Measurements from ENCODE around the gene TBL1X. TPM values are rescaled to one million over a fixed set of nuclear protein-coding genes. Genes with fewer than 3 reads are reported as not detected.

The TBL1X gene
- total and polyA plus RNA-seq, 10 of the 15 experiments (the other 5 are each of a cell fraction or from before 2014, with no cell fraction given), result 4.4 to 26.3 (median 10.6) TPM

- TF ChIP-seq ZNF592 (IDR thresholded peaks at IDR 0.05), result no peak
These were observed 6.3 kb upstream of the TBL1X start (continued) for GRCh38 chrX:9458516-9459078.

GRCh38 chrX:9459186-9459748 lies 5.6 kb upstream of the TBL1X start:
- ChIA-PET SMC1A (ENCODE audit: uncharacterized antibody, unreplicated experiment) (no interaction called here), RAD21 (ENCODE audit: unreplicated experiment) (no interaction called here), POLR2A (no interaction called here), CTCF (no interaction called here)
- Histone ChIP-seq H3K9me3 (replicated peaks; ENCODE audit: control insufficient read depth, insufficient read depth, low read length) (no peaks in the 10 kb centered on the region), H3K4me2 (ENCODE audit: control insufficient read depth, insufficient read depth) (no peak overlapping the region), H3K9ac (ENCODE audit: control insufficient read depth, insufficient read depth, low read length) (no peak overlapping the region), H3K27ac (ENCODE audit: control insufficient read depth, insufficient read depth) (no peak overlapping the region), H3K79me2 (ENCODE audit: control insufficient read depth, insufficient read depth, low read length) (no peaks in the 10 kb centered on the region), H3K27me3 (replicated peaks in 1 of 2; ENCODE audit: control insufficient read depth in 2 of 2, insufficient read depth in 2 of 2, low read length in 1 of 2) (no peaks in the 10 kb centered on the region), H4K20me1 (ENCODE audit: control insufficient read depth, insufficient read depth) (no peaks in the 10 kb centered on the region), H2AFZ (ENCODE audit: control insufficient read depth, low read depth, low read length) (no peak overlapping the region), H3K4me1 (ENCODE audit: control insufficient read depth, insufficient read depth, low read length) (peaks cover 14% of the 10 kb centered on the region), H3K36me3 (ENCODE audit: control insufficient read depth in 2 of 2, insufficient read depth in 2 of 2, low read length in 1 of 2) (no peaks in the 10 kb centered on the region), H3K4me3 (no peak overlapping the region)
- intact Hi-C loops (cut with micrococcal nuclease; ENCODE audit: unreplicated experiment), result no loop called here
- in situ Hi-C loops (cut with MboI), result loop anchor here (5.0 kb wide), 1 partner anchor 102 kb away; no protein-coding TSS in a partner anchor
- WGBS (ENCODE audit: insufficient coverage, insufficient replicate concordance, low lambda C conversion rate, missing lambda C conversion rate), result 25% methylated on average over 3 of the region's 3 CpGs
- no TSS peak for BruUV-seq (replicated peaks)
- TF ChIP-seq CHD1 (IDR thresholded peaks at IDR 0.05; ENCODE audit: low read depth, low read length), result no peak
- no peak for TF ChIP-seq NRF1 (conservative IDR thresholded peaks at IDR 0.05; ENCODE audit: low read depth, low read length)
- TF ChIP-seq ZNF592 (IDR thresholded peaks at IDR 0.05), result no peak
- TF ChIP-seq TARDBP (IDR thresholded peaks at IDR 0.05; ENCODE audit: borderline replicate concordance), result no peak
- no peak for TF ChIP-seq CUX1 (IDR thresholded peaks at IDR 0.05; ENCODE audit: insufficient replicate concordance, low read depth, low read length)
- no peak for TF ChIP-seq STAT1 (conservative IDR thresholded peaks at IDR 0.05)
- TF ChIP-seq CREM (IDR thresholded peaks at IDR 0.05; ENCODE audit: low read depth), result no peak
- no peak for TF ChIP-seq TCF12 (IDR thresholded peaks at IDR 0.05; ENCODE audit: low read depth, low read length)
- no peak for FAIRE-seq
- DNase-seq (ENCODE audit: low read depth, low spot score), result no peak
- ATAC-seq, result no peak

Measured in GM12878 (cell line).